Spleen (tissue), 7 donors: ENCODE data around the gene UTY.
"Not testable (repeated sequence)": the region's sequence is repeated elsewhere in the genome, so short reads cannot be mapped to it uniquely, and the experiment has no call there.

ENCODE experiments used
- POLR2A ChIP-seq, 3 donors: fragments of 450-650 bp; IDR thresholded peaks; one replicate each; pipeline ENCODE4 v1.5.1; 2017; ENCODE audit warnings: antibody characterized with exemption in 3 of 3, mild to moderate bottlenecking in 1 of 3
- POLR2AphosphoS5 ChIP-seq, 3 donors: sonication (generic); formaldehyde crosslinking; IDR thresholded peaks; one replicate each; pipeline ENCODE4 v1.5.1; 2017; ENCODE audit warnings: antibody characterized with exemption in 3 of 3
- TF ChIP-seq, protein P1 (sequence below), 11 experiments: fragments of 200-600 bp in 7 of 11; fragments of 450-650 bp in 4 of 11; sonication (generic) in 4 of 11; IDR thresholded peaks in 8 of 11; conservative IDR thresholded peaks in 3 of 11; 1 replicate in 7 of 11; 2 replicates in 4 of 11; pipeline versions ENCODE4 v1.4.0 to v1.8.0; 2016 to 2021; ENCODE audit warnings: antibody characterized with exemption in 11 of 11, inconsistent platforms in 4 of 11, mild to moderate bottlenecking in 1 of 11
- donor health status: DM: no; HTN: no; CAD: no; lungs with moderate emphysema.
- donor health status: DM: no; HTN: no; CAD: no.
- donor health status: DM: no; HTN: no; CAD: no.

DNA sequence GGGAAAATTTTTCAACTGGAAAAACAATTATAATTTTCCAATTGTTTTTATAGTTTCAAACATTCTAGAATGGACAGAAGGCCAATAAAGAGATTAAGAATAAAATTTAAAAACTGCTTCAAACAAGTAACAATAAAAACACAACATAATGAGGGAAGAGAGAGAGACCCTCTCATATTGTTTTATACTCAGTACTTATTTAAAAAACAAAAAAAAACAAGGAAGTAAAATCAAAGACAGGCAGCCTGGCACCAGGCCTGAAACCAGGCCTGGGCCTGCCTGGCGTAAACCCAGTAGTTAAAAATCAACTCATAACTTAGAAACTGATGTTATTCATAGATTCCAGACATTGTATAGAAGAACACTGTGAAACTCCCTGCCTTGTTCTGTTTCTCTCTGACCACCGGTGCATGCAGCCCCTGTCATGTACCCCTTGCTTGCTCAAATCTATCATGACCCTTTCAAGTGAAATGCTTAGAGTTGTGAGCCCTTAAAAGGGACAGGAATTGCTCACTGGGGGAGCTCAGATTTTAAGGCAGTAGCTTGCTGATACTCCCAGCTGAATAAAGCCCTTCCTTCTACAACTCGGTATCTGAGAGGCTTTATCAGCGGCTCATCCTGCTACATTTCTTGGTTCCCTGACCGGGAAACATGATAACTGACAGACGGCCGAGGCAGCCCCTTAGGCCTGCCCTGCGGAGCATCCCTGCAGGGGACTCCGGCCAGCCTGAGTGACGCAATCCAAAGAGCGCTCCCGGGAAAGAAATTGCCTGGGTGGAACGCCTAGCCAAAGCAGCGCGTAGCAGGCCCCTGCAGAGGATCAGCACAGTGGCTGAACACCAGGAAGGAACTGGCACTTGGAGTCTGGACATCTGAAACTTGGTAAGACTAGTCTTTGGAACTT, 197.4 kb downstream of the UTY start:
- TF ChIP-seq, protein P1, sequence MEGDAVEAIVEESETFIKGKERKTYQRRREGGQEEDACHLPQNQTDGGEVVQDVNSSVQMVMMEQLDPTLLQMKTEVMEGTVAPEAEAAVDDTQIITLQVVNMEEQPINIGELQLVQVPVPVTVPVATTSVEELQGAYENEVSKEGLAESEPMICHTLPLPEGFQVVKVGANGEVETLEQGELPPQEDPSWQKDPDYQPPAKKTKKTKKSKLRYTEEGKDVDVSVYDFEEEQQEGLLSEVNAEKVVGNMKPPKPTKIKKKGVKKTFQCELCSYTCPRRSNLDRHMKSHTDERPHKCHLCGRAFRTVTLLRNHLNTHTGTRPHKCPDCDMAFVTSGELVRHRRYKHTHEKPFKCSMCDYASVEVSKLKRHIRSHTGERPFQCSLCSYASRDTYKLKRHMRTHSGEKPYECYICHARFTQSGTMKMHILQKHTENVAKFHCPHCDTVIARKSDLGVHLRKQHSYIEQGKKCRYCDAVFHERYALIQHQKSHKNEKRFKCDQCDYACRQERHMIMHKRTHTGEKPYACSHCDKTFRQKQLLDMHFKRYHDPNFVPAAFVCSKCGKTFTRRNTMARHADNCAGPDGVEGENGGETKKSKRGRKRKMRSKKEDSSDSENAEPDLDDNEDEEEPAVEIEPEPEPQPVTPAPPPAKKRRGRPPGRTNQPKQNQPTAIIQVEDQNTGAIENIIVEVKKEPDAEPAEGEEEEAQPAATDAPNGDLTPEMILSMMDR (IDR thresholded peaks at IDR 0.05 in 8 of 11, conservative IDR thresholded peaks at IDR 0.05 in 3 of 11), result not testable (repeated sequence)
- TF ChIP-seq POLR2A (IDR thresholded peaks at IDR 0.05), result not testable (repeated sequence)
- TF ChIP-seq POLR2AphosphoS5 (IDR thresholded peaks at IDR 0.05), result peak in 1 of 3 donors; percentile 31
